Esophagus mucosa (tissue), 1 donor: ENCODE measurements around the gene ORC5. TPM values are rescaled to one million over a fixed set of nuclear protein-coding genes. Genes with fewer than 3 reads are reported as not detected.
A peak's percentile ranks its signal among the peaks of the same experiment; 100 is the strongest.
"Not testable (repeated sequence)": the region's sequence is repeated elsewhere in the genome, so short reads cannot be mapped to it uniquely, and the experiment has no call there.

Experiments
- ATAC-seq: fragments of 200-7000 bp; cut with Tn5 transposase; one replicate; pipeline ENCODE4 v1.9.1; 2020
- total RNA-seq: library from RNA; stranded (reverse); gene quantifications from one replicate; pipeline ENCODE4 v1.2.4, GENCODE V29; 2023
- donor health status: DM: yes; HTN: yes; CAD: no.

The ORC5 gene
- 15.9 TPM for total RNA-seq

- peak; percentile 100 for ATAC-seq
Observed at GRCh38 chr7:104207731-104208420, at the start of gene ORC5. ORC5 (minus strand) TSS chr7:104208013; CDS start chr7:104207904, 109 bp downstream.

GRCh38 chr7:104255616-104256015 is 47.8 kb upstream of the ORC5 start:
- ATAC-seq: no peak

GRCh38 chr7:104255194-104255593 is 47.4 kb upstream of the ORC5 start:
- ATAC-seq: no peak

GRCh38 chr7:104254696-104255095 is 46.9 kb upstream of the ORC5 start:
- ATAC-seq: no peak

- no peak for ATAC-seq
Observed at GRCh38 chr7:104252409-104253134, 44.8 kb upstream of the ORC5 start.

GRCh38 chr7:104242638-104243037 is 34.8 kb upstream of the ORC5 start:
- no peak for ATAC-seq

- ATAC-seq: no peak
Observed at GRCh38 chr7:104241538-104242209, 33.9 kb upstream of the ORC5 start.

GRCh38 chr7:104241135-104241534 is 33.3 kb upstream of the ORC5 start:
- no peak for ATAC-seq

GRCh38 chr7:104240401-104240800 is 32.6 kb upstream of the ORC5 start:
- no peak for ATAC-seq

- ATAC-seq: not testable (repeated sequence)
Observed at GRCh38 chr7:104234990-104235389, 27.2 kb upstream of the ORC5 start.

GRCh38 chr7:104231054-104232046 is 23.5 kb upstream of the ORC5 start:
- peak; percentile 63 for ATAC-seq

- ATAC-seq: no peak
Observed at GRCh38 chr7:104230606-104231005, 22.8 kb upstream of the ORC5 start.

GRCh38 chr7:104228442-104228841 is 20.6 kb upstream of the ORC5 start:
- ATAC-seq: no peak

- ATAC-seq: no peak
Observed at GRCh38 chr7:104225451-104225850, 17.6 kb upstream of the ORC5 start.

GRCh38 chr7:104217620-104218019 is 9.8 kb upstream of the ORC5 start:
- no peak for ATAC-seq

- no peak for ATAC-seq
Observed at GRCh38 chr7:104209063-104209462, 1.2 kb upstream of the ORC5 start.

- peak; percentile 17 for ATAC-seq
Observed at GRCh38 chr7:104208421-104208780, 588 bp upstream of the ORC5 start.

- peak; percentile 49 for ATAC-seq
Observed at GRCh38 chr7:104207348-104207730, 474 bp downstream of the ORC5 start.

- no peak for ATAC-seq
Observed at GRCh38 chr7:104206841-104207240, 972 bp downstream of the ORC5 start.

- no peak for ATAC-seq
Observed at GRCh38 chr7:104198673-104199278, 9.0 kb downstream of the ORC5 start.

- no peak for ATAC-seq
Observed at GRCh38 chr7:104196161-104196560, 11.7 kb downstream of the ORC5 start.

GRCh38 chr7:104192434-104192833 is 15.4 kb downstream of the ORC5 start:
- no peak for ATAC-seq
